Dendritic cell treated with granulocyte-macrophage colony-stimulating factor and Interleukin-4, amounts not matched to agents 40 ng/mL and 50 ng/mL, for 4 days (primary cell): ENCODE results near the gene KCNH3.

Experiments
- H3K27ac Mint-ChIP-seq: one replicate; pipeline ENCODE4 v1.8.0; 2022; ENCODE audit warnings: mild to moderate bottlenecking, mixed read lengths
- H3K27me3 Mint-ChIP-seq: one replicate; pipeline ENCODE4 v1.8.0; 2022; ENCODE audit warnings: mild to moderate bottlenecking, mixed read lengths
- H3K36me3 Mint-ChIP-seq: one replicate; pipeline ENCODE4 v1.8.0; 2022; ENCODE audit warnings: low read depth, mixed read lengths
- H3K4me1 Mint-ChIP-seq: one replicate; pipeline ENCODE4 v1.8.0; 2022; ENCODE audit warnings: low read depth, mixed read lengths
- H3K4me3 Mint-ChIP-seq: one replicate; pipeline ENCODE4 v1.8.0; 2022; ENCODE audit warnings: mild to moderate bottlenecking, moderate library complexity, mixed read lengths
- H3K9me3 Mint-ChIP-seq: one replicate; pipeline ENCODE4 v1.8.0; 2022; ENCODE audit warnings: mixed read lengths
- intact Hi-C: fragments of 100-400 bp; cut with micrococcal nuclease; formaldehyde crosslinking; loops from one replicate; pipeline ENCODE4 v1.15.0; 2022

The KCNH3 gene

GRCh38 chr12:49556391-49557186 lies 17.8 kb downstream of the KCNH3 start:
- intact Hi-C loops = no loop called here
- no peaks in the 10 kb centered on the region for H3K9me3 Mint-ChIP-seq
- peaks cover 5% of the 10 kb centered on the region for H3K4me1 Mint-ChIP-seq
- H3K27me3 Mint-ChIP-seq = peaks cover 19% of the 10 kb centered on the region
- no peak overlapping the region for H3K27ac Mint-ChIP-seq
- no peak overlapping the region for H3K4me3 Mint-ChIP-seq
- peaks cover 59% of the 10 kb centered on the region for H3K36me3 Mint-ChIP-seq

- intact Hi-C loops = no loop called here
- H3K36me3 Mint-ChIP-seq = peaks cover 67% of the 10 kb centered on the region
- peaks cover 13% of the 10 kb centered on the region for H3K27me3 Mint-ChIP-seq
- no peak overlapping the region for H3K27ac Mint-ChIP-seq
- H3K4me3 Mint-ChIP-seq = no peak overlapping the region
- peaks cover 3% of the 10 kb centered on the region for H3K4me1 Mint-ChIP-seq
- H3K9me3 Mint-ChIP-seq = no peaks in the 10 kb centered on the region
Measured at GRCh38 chr12:49557187-49557916, 18.5 kb downstream of the KCNH3 start.

- H3K36me3 Mint-ChIP-seq = peaks cover 72% of the 10 kb centered on the region
- no peak overlapping the region for H3K27ac Mint-ChIP-seq
- H3K4me3 Mint-ChIP-seq = no peak overlapping the region
- intact Hi-C loops = no loop called here
- no peaks in the 10 kb centered on the region for H3K9me3 Mint-ChIP-seq
- no peaks in the 10 kb centered on the region for H3K4me1 Mint-ChIP-seq
- H3K27me3 Mint-ChIP-seq = peaks cover 8% of the 10 kb centered on the region
Measured at GRCh38 chr12:49557917-49558215, 19.0 kb downstream of the KCNH3 start.

GRCh38 chr12:49558526-49558925 lies 19.7 kb downstream of the KCNH3 start:
- Mint-ChIP-seq H3K27ac (no peak overlapping the region), H3K4me1 (peaks cover under 1% of the 10 kb centered on the region), H3K9me3 (no peaks in the 10 kb centered on the region), H3K4me3 (no peak overlapping the region), H3K27me3 (peaks cover 2% of the 10 kb centered on the region), H3K36me3 (peaks cover 79% of the 10 kb centered on the region)
- intact Hi-C loops = no loop called here

GRCh38 chr12:49559011-49559675 lies 20.3 kb downstream of the KCNH3 start:
- Mint-ChIP-seq H3K4me1 (peaks cover 5% of the 10 kb centered on the region), H3K27me3 (peaks cover 2% of the 10 kb centered on the region), H3K9me3 (no peaks in the 10 kb centered on the region), H3K36me3 (peaks cover 85% of the 10 kb centered on the region), H3K27ac (no peak overlapping the region), H3K4me3 (no peak overlapping the region)
- intact Hi-C loops = no loop called here

- Mint-ChIP-seq H3K27me3 (no peaks in the 10 kb centered on the region), H3K4me1 (peaks cover 14% of the 10 kb centered on the region), H3K9me3 (no peaks in the 10 kb centered on the region), H3K36me3 (peaks cover 100% of the 10 kb centered on the region), H3K4me3 (no peak overlapping the region), H3K27ac (no peak overlapping the region)
- intact Hi-C loops = no loop called here
Measured at GRCh38 chr12:49560695-49561094, 21.9 kb downstream of the KCNH3 start.

- H3K4me3 Mint-ChIP-seq = no peak overlapping the region
- no peak overlapping the region for H3K27ac Mint-ChIP-seq
- peaks cover 94% of the 10 kb centered on the region for H3K36me3 Mint-ChIP-seq
- H3K4me1 Mint-ChIP-seq = peaks cover 21% of the 10 kb centered on the region
- no peaks in the 10 kb centered on the region for H3K27me3 Mint-ChIP-seq
- no peaks in the 10 kb centered on the region for H3K9me3 Mint-ChIP-seq
- intact Hi-C loops = no loop called here
Measured at GRCh38 chr12:49562233-49562632, 23.4 kb downstream of the KCNH3 start.

- Mint-ChIP-seq H3K27me3 (no peaks in the 10 kb centered on the region), H3K36me3 (peaks cover 94% of the 10 kb centered on the region), H3K4me3 (no peak overlapping the region), H3K9me3 (no peaks in the 10 kb centered on the region), H3K27ac (no peak overlapping the region), H3K4me1 (peaks cover 21% of the 10 kb centered on the region)
- intact Hi-C loops = no loop called here
Measured at GRCh38 chr12:49562831-49563230, 24.0 kb downstream of the KCNH3 start.

- no peak overlapping the region for H3K27ac Mint-ChIP-seq
- no peak overlapping the region for H3K4me3 Mint-ChIP-seq
- intact Hi-C loops = no loop called here
- H3K27me3 Mint-ChIP-seq = no peaks in the 10 kb centered on the region
- no peaks in the 10 kb centered on the region for H3K9me3 Mint-ChIP-seq
- H3K4me1 Mint-ChIP-seq = peaks cover 30% of the 10 kb centered on the region
- peaks cover 91% of the 10 kb centered on the region for H3K36me3 Mint-ChIP-seq
Measured at GRCh38 chr12:49563951-49564685, 25.3 kb downstream of the KCNH3 start.

GRCh38 chr12:49564686-49565405 lies 26.0 kb downstream of the KCNH3 start:
- Mint-ChIP-seq H3K9me3 (no peaks in the 10 kb centered on the region), H3K36me3 (peaks cover 84% of the 10 kb centered on the region), H3K4me3 (no peak overlapping the region), H3K27ac (no peak overlapping the region), H3K4me1 (peaks cover 30% of the 10 kb centered on the region), H3K27me3 (no peaks in the 10 kb centered on the region)
- intact Hi-C loops = loop anchor here (5.0 kb wide), 1 partner anchor 142 kb away; the partner anchor contains the start of gene FMNL3

GRCh38 chr12:49565406-49566265 lies 26.8 kb downstream of the KCNH3 start:
- H3K4me3 Mint-ChIP-seq = no peak overlapping the region
- intact Hi-C loops = loop anchor here (5.0 kb wide), 1 partner anchor 142 kb away; the partner anchor contains the start of gene FMNL3
- H3K36me3 Mint-ChIP-seq = peaks cover 76% of the 10 kb centered on the region
- no peaks in the 10 kb centered on the region for H3K9me3 Mint-ChIP-seq
- peaks cover 33% of the 10 kb centered on the region for H3K4me1 Mint-ChIP-seq
- no peaks in the 10 kb centered on the region for H3K27me3 Mint-ChIP-seq
- H3K27ac Mint-ChIP-seq = no peak overlapping the region

- Mint-ChIP-seq H3K4me1 (peaks cover 40% of the 10 kb centered on the region), H3K36me3 (peaks cover 68% of the 10 kb centered on the region), H3K27ac (no peak overlapping the region), H3K27me3 (no peaks in the 10 kb centered on the region), H3K4me3 (no peak overlapping the region), H3K9me3 (no peaks in the 10 kb centered on the region)
- intact Hi-C loops = loop anchor here (5.0 kb wide), 1 partner anchor 141 kb away; the partner anchor contains the start of gene FMNL3
Measured at GRCh38 chr12:49566361-49566760, 27.5 kb downstream of the KCNH3 start.
